Superior temporal gyrus (tissue), 1 donor: ENCODE measurements around the gene TSPAN6.
A peak's percentile ranks its signal among the peaks of the same experiment; 100 is the strongest.

Source experiments
- DNase-seq: peaks from one replicate; pipeline ENCODE4 v3.0.0-alpha.2; 2016; ENCODE audit errors: extremely low spot score

The TSPAN6 gene, protein sequence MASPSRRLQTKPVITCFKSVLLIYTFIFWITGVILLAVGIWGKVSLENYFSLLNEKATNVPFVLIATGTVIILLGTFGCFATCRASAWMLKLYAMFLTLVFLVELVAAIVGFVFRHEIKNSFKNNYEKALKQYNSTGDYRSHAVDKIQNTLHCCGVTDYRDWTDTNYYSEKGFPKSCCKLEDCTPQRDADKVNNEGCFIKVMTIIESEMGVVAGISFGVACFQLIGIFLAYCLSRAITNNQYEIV

DNA sequence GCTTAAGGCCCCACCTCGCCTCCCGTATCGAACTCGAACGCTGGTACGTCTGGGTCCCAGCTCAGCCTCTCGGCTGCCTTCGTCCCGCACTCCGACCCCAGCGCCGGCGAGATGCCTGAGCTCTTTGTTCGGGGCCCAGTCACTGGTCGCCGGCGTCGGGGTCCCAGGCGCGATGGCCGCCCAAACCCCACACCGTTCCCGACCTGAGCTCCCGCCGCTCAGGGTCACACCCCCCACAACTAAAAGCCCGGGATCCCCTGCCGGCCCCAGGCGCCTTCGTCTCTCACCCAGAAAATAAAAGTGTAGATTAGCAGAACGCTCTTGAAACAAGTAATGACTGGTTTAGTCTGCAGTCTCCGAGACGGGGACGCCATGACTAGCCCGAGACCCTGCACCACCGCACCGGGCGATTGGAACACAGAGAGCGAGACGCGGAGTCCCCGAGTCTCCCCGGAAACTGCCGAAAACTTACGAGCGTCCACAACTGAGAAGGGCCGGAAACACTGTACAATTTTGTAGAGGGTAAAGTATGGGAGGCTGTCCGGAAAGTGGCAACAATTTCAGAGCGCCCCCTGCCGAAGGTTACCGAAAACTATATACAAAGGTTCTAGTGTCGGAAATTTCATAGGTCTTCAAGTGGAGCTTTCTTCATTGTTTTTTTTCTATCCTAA is at the start of gene TSPAN6:
TSS of gene TSPAN6 (minus strand) at position 486 of the 671 bp plus-strand sequence. CDS start at position 374, 112 bp downstream.
- DNase-seq = peak; percentile 66

DNA sequence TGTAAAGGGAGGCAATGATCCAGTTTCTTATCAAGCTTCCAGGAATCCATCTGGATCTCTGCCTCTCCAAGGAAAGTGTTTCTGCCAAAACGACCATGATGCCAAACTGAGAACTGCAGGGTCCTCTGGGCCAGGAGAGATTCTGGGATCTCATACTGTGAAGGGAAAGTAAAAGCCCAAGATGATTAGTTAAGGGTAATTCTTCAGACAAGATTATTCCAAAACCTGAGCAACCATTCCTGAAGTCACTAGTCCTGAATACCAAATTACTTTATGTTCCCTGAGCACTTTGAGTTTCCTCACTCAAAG is 49.3 kb upstream of the TSPAN6 start:
- DNase-seq = no peak

DNA sequence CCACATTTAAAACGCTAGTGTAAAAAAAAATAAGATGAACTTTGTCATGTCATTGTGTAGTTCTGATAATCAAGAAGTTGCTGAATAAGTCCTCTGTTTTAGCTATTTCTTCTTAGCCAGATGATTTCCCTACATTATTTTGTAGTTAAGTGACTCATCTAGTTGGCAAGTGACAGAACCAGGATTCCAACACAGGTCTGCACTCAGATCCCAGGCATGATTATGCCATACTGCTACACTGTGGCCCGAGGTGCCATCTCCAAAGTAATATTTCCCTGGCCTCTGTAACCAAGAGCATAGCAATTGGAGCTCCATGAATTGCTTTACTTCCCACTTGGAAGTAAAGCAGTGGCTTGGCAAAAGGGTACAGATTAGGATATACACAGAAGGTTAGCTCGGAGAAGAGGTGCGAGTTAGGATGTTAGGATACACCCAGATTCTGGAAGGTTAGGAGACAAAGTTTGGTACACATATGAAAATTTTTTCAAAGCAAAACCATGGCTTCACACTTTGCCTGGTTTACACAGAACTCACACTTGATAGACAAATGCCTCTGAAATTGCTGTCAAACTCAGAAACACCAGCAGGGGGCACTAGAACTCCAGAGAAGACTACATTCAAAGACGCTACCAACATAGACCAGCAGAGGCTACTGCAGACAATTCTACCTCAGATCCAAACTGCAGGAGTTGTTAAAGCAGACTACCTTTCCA is 48.8 kb upstream of the TSPAN6 start:
- peak; percentile 87 for DNase-seq

DNA sequence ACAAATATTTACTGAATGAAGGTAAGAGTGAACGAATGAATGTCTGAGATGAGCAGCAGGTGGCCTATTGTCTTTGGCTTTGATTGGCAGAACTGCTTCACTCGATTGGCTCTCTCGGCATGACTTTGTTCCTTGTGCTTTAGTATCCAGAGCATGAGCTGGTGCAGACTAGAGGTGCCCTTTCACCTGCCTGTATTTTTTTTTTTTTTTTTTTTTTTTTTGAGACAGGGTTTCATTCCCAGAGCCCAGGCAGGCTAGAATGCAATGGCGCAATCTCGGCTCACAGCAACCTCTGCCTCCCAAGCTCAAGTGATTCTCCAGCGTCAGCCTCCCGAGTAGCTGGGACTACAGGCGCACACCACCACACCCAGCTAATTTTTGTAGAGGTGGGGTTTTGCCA is 46.3 kb upstream of the TSPAN6 start:
- no peak for DNase-seq

DNA sequence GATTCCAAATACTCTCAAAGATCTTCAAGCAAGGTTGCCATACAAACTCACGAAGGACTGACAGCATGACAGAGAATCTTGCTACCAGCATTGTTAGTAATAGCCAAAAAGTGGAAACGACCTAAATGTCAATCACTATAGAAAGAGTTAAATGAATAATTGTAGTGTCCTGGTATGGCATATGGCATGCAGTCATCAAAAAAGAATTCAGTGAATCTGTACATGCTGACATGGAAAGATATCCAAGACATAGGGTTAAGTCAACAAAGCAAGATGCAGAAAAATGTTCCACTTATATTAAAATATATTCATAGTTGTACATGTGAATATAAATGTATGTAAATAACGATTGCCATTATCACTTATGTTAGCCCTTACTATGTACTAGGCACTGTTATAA is 45.0 kb upstream of the TSPAN6 start:
- DNase-seq = no peak

DNA sequence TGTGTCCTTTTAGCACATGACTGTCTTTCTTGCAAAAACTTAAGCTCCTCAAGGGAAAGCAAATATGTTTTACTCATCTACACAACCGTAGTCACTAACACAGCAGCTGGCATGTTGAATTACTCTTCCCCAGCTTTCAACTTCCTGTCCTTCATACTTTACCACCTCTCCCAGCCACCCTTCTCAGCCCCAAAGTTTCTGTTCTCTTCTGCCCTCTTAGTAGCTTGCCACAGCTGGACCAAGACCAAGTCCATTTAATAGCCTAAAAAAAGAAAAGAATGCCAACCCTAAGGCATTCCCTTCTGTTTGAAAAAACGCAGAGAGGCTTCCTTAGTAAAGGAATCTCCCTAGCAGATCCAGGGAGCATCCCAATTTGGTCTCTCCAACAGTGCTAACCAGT is 44.1 kb upstream of the TSPAN6 start:
- no peak for DNase-seq

DNA sequence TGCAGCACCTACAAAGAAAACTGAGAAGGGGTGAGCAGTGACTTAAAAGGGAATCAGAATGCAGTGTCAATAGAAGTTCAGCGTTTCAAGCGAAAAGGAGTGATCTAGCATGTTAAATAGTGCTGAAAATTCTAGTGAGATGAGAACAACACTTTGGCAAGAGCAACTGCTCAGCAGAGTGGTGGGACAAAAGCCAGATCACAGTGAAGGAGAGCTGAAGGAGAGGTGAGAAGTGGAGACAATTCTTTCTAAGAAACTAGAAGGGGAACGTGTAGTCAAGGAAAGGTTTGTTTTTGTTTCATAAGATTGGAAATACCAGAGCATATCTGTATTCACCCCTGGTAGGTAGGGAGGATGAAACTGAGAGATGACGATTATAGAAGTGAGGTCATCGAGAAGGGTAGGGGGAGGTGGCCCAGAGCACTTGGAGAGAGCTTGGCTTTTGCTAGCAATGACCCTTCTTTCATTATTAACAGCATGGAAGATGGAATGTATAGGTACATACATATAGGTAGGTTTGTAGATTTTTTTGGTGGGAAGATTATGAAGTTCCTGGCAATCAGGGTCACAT is 41.1 kb upstream of the TSPAN6 start:
- DNase-seq = no peak

DNA sequence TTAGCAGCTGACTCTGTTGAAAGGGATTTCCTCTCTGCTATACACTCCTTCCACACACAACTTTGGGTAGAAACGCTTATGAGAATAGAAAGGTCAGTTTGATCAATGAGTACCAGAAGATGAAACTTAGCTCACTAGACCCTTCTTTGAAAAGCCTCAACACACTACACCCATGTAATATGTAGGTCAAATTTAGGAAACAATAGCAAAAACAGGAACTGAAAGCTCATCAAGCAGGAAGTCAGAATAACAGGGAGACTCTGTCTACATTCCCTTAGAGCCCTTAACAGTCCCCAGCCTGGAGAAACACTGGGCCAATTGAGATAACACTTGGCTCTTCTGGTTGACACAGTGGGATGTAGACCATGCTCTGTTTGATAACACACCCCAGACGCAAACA is 38.1 kb upstream of the TSPAN6 start:
- no peak for DNase-seq

DNA sequence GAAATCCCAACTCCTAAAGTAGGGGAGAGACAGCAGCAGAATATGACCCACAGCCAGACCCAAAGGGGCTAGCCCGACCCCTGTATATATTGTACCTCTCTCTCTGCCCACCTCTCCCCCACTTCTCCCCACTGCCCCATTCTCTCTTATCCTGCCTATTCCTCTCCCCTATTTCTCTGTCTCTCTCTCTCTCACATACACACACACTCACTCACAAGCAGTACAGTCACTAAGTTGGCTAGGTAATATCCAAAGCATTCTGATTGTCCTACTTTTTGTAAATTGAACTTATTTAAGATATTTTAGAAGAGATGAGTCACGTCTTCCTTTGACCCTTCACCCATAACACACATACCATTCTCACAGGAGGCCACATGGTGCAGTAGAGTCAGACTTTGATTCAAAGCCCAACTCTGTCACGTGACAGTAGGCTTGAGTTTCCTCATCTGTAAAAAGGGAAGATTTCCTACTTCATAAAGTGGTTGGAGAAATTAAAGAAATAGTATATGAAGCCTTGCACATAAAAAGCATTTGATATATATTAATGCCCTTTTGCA is 36.9 kb upstream of the TSPAN6 start:
- no peak for DNase-seq

DNA sequence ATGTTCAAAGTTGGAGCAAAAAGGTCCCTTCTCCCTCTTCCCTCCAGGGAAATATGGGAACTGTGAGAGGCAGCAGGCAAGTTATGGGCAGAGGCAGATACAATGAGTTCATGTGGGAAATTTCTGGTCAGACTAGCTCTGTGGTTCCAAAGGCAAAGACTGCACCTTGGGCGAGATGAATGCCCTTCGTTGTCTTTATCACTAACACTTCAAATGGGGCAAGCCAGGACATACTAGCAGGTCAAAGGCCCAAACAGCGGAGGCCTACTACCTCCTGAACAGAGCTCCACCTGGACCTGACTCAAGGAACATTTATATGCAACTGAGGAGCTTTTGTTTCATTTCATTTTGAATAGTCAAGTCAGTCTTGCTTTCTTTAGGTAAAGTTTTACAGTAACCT is 36.4 kb upstream of the TSPAN6 start:
- no peak for DNase-seq

DNA sequence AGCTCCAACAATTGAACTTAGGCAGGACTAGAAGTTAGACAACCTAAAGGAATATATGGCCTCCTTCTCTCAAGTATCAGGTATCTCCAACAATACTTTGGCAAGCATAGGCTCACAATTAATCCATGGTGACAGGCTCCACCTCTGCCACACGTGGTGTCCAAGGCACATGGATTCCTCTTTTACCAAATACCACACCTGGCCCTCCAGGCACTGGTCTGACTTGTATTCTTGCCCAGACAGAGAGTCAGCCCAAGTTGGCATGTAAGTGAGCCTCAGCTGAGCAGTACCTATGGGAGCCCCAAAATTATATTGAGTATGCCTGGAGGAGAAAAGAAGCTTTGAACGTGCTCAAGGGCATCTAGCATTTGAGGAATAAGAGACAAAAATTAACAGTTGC is 27.0 kb upstream of the TSPAN6 start:
- no peak for DNase-seq

DNA sequence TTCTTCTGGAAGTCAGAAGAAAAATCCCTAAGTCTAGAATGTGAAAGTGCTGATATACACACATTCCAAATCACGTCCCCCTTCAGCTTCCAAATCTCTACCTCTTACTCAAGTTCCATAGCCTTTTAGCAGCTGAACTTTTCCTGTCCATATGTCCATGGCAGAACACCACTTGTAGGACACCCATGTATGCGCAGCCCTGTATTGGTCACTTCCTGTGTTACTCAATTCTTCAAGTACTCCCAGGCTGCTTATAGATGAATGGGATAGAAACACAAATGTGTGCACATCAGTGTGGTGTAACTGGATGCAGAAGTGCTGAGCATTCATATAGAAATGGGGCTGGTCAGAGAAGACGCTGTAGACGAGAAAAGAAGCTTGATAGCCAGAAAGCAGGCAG is 26.2 kb upstream of the TSPAN6 start:
- no peak for DNase-seq

DNA sequence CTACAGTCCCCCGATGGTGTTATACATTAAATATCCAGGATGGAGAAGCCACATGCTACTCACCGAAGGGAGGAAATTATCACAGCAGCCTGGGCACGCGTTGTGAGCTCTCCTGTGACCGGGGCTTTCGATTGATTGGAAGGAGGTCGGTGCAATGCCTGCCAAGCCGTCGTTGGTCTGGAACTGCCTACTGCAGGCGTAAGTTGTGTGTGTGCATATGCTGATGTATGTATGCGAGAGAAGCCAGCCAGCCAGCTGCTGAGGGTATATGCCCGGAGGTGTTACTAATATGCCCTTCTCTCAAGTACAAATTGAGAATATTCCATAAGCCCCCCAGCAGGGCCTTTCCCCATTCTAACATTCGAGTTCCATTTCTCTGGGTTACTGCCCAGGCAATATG is 25.6 kb upstream of the TSPAN6 start:
- no peak for DNase-seq

DNA sequence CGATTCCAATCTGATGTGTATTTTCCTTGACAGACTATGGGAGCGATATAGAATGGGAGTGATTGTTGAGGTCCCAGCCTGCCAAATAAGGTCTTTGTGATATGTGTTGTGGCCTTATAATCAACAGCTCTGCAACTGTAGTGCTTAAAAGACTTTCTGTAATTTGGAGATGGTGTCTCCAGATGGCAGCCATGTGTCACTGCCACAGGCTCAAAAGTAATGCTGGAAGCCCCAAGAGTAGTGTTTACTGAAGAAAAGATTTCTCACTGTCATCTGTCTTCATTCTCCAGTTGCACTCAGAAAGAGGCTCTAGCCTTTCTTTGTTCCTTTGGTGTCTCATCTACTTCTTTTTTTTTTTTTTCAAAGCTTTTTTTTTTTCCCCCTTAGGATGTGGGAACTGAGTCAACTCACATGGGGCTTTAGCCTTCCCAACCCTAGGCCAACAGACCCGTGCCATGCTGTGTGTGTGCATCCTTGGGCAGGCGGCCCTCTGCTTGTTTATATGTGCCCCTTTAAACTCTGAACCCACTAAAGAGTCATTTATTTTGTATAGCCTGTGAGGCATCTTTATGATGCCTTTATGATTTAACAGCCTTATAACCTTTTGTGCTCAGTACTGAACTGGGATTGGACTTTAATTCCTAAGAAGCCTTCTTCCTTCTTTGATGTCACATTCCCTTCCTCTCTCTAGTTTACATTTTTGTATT is 23.0 kb upstream of the TSPAN6 start:
- no peak for DNase-seq

DNA sequence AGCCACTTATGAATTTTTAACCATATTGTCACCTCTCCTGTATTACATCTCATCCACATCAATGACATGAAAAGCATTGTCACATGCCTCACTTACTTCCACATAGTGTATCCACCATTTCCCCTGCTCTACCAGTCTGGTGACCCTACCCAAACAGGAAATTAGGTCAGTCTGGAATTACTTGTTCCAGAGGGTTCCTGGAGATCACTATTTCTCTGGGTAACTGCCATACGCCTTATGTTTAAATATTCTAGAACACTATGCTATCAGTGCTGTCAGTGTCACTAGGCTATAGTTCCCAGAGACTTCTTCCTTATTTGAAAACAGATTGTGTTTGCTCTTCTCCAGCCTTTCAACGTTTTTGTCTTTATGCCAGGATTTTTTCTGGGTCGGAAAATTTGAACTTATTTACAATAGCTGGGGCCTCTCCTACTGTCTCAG is 22.4 kb upstream of the TSPAN6 start:
- DNase-seq = no peak

DNA sequence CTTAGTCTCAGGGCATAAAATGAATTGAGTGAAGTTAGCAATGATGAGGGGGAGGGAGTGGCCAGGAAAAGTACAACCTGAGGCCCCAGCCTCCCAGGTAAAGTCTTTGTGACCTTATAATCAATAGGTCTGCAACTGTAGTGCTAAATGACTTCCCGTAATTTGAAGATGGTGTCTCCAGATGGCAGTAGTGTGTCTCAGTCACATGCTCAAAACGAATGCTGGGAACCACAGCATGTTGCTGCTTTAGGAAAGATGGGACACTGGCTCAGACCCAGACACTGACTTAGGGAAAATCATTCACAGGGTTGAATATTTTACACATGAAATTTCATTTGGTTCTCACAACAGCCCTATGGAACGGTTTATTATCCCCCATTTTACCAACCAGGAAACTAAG is 17.7 kb upstream of the TSPAN6 start:
- DNase-seq = no peak

DNA sequence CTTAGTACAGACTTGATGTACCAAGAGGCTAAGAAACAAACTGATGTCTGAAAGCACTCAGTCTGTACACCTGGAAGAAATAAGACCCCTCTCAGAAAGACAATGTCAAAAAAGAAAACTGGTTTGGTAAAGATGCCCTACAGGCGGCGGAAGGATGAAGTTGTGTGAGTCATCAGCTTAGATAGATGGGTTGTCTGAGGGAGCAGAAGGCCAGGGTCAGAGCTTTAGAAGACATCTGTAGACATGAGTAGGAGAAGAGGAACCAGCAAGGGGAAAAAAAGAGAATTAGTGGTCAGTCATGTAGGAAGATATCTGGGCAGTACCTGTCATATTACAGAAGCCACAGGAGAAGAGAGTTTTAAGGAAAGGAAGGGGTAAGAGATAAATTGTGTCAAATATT is 15.7 kb upstream of the TSPAN6 start:
- no peak for DNase-seq

DNA sequence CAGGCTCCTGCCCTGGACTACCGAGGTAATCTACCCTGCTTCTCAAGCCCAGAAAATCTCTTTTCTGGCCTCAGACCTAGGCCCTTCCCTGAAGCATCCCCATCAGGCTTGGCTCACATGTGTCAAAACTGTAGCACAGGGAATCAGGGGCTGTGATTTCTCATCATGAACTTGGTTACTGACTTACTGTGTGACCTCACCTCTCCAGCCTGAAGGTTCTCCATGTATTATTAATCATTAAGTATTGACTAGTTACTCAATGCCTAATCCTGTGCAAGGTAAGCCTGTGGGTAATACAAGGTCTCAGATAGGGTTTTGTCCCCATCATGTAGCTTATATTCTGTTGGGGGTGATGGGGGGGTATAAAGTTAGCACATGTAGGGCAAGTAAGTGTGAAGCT is 14.2 kb upstream of the TSPAN6 start:
- DNase-seq = no peak

DNA sequence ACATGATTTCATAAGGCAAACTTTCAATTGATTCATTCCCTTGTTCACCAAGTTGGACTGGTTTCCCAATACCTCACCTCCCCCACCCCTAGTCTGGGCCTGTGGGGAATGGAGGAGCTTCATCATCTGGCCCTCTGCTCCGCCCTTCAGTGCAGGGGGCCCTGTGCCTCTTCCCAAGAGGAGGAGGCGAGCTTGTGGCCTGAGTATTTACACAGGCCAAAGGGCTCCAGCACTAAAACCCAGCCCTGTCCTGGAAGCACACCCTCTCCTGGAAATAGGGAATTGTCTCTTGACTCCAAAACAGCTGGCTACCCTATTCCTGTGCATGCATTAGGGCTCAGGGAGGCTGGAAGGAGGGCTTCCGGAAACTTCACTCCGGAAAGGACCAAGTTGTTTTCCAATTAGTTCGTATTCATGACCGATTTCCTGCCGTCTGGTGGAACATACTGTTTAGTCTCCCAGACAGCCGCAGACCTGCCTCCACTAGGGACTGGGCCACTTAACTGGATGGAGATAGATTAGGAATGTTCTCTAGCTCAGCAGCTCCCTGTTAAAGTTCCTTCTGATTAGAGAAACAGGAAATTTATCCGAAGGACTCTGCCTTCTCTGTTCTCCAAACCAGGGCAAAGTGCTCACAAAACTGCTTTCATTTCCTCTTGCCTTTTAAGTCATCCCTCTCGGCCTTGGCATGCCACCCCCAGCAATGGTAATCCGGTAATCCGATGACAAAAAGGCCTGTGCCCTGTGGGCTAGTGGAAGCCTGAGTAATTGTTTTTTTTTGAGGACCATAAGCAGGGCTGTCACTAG is 13.1 kb upstream of the TSPAN6 start:
- DNase-seq = no peak

DNA sequence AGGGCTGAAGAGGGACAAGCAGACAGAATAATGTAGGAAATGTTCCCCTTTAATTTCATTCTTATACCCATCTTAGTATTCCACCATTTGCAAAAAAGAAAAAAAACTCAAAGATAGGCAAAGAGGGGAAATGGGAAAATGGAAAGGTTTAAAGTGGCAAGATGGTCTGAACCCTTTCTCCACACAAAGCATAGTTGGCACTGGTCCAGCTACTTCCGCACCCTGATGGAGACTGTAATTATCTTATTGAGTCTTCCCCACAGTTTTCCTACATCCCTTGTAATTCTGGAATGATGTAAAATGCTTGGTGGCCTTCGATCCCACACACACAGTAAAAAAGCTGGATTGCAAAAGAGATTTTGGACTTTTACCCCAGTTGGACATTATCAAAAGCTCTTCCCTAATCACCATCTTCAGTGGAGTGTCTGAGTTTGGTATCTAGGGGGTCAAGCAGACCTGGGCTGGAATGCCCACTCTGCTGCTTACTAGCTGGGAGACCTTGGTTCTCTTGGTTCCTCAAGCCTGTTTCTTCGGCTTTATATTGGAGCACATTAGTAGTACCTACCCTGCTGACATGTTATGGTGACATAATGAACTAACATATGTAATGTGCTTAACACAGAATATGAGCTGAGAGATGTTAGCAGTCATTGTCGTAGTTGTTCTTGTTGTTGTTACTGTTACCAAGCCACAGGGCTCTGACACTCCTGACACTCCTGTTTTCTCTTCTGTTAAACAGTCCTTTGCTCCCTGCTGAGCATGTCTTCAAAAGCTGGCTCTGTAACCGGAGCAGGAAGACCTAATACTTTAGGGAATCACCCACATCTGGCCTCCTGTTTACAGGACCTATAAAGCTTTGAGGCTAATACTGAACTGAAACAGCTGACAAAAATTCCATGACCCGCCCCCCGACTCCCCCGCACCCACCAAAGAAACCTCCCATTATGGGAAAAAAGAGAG is 12.1 kb upstream of the TSPAN6 start:
- no peak for DNase-seq
